A549 (cell line): ENCODE measurements around the gene TIAM2.

Source experiments
- BCL3 ChIP-seq: fragments of >200 bp; sonication (Bioruptor Twin); formaldehyde crosslinking; IDR thresholded peaks from 3 replicates; pipeline ENCODE4 v1.6.1; 2016
- CTCF ChIP-seq: fragments of >200 bp; sonication (Bioruptor Twin); formaldehyde crosslinking; IDR thresholded peaks from 3 replicates; pipeline ENCODE4 v1.5.1; 2016
- E2F6 ChIP-seq: IDR thresholded peaks from 2 replicates; pipeline ENCODE4 v1.6.1; 2012; ENCODE audit warnings: low read depth, borderline replicate concordance
- EP300 ChIP-seq, 2 experiments: fragments of >200 bp; sonication (Bioruptor Twin); formaldehyde crosslinking; IDR thresholded peaks; 2 replicates in 1 of 2; 3 replicates in 1 of 2; pipeline ENCODE4 v1.6.1; 2016 to 2017
- HMGXB4 ChIP-seq: fragments of 250-450 bp; sonication (Bioruptor Pico); IDR thresholded peaks from 2 replicates; pipeline ENCODE4 v1.5.0; 2021; ENCODE audit warnings: mild to moderate bottlenecking, moderate library complexity, borderline replicate concordance
- JUNB ChIP-seq: fragments of >200 bp; sonication (Bioruptor Twin); formaldehyde crosslinking; IDR thresholded peaks from 2 replicates; pipeline ENCODE4 v1.6.1; 2016
- KDM1A ChIP-seq: fragments of 200-600 bp; sonication (generic); IDR thresholded peaks from 2 replicates; pipeline ENCODE4 v1.6.1; 2016; ENCODE audit warnings: low read depth, mild to moderate bottlenecking
- MAX ChIP-seq: IDR thresholded peaks from 2 replicates; pipeline ENCODE4 v1.6.1; 2012
- POLR2A ChIP-seq: IDR thresholded peaks from 2 replicates; pipeline ENCODE4 v1.6.1; 2012; ENCODE audit warnings: mild to moderate bottlenecking, low read length
- RAD21 ChIP-seq, 2 experiments: fragments of >200 bp in 1 of 2; sonication (Bioruptor Twin) in 1 of 2; formaldehyde crosslinking in 1 of 2; IDR thresholded peaks in 1 of 2; conservative IDR thresholded peaks in 1 of 2; 2 replicates in 1 of 2; 3 replicates in 1 of 2; pipeline ENCODE4 v1.6.1; 2012 to 2018; ENCODE audit warnings: inconsistent platforms in 1 of 2
- REST ChIP-seq: fragments of 200-600 bp; sonication (generic); IDR thresholded peaks from 2 replicates; pipeline ENCODE4 v1.6.1; 2016; ENCODE audit warnings: antibody characterized with exemption, mild to moderate bottlenecking, moderate library complexity
- RFX5 ChIP-seq: fragments of 450-650 bp; IDR thresholded peaks from 2 replicates; pipeline ENCODE4 v1.7.1; 2014; ENCODE audit warnings: antibody characterized with exemption, mild to moderate bottlenecking, moderate library complexity
- SMC3 ChIP-seq: fragments of >200 bp; sonication (Bioruptor Twin); formaldehyde crosslinking; IDR thresholded peaks from 3 replicates; pipeline ENCODE4 v1.6.1; 2018; ENCODE audit warnings: inconsistent platforms
- USF2 ChIP-seq: fragments of 450-650 bp; IDR thresholded peaks from 2 replicates; pipeline ENCODE4 v1.6.1; 2014; ENCODE audit warnings: antibody characterized with exemption

- TF ChIP-seq RFX5, result no peak
- no peak for TF ChIP-seq CTCF
- no peak for TF ChIP-seq EP300 (IDR thresholded peaks at IDR 0.05)
- no peak for TF ChIP-seq POLR2A
- no peak for TF ChIP-seq BCL3
- TF ChIP-seq USF2, result no peak
- TF ChIP-seq RAD21 (conservative IDR thresholded peaks at IDR 0.05 in 1 of 2, IDR thresholded peaks at IDR 0.05 in 1 of 2), result no peak
- no peak for TF ChIP-seq HMGXB4 (CRISPR knock-in tag)
- TF ChIP-seq REST, result no peak
- no peak for TF ChIP-seq JUNB
- TF ChIP-seq SMC3, result no peak
- TF ChIP-seq E2F6, result no peak
- TF ChIP-seq KDM1A, result no peak
- TF ChIP-seq MAX, result no peak
Measured at GRCh38 chr6:155115893-155116570, 120.9 kb downstream of the TIAM2 start.
